Endothelial cell of umbilical vein (primary cell): ENCODE measurements around the gene SIRT3. TPM values are rescaled to one million over a fixed set of nuclear protein-coding genes. Genes with fewer than 3 reads are reported as not detected.
A peak's percentile ranks its signal among the peaks of the same experiment; 100 is the strongest.

Experiments
- BruUV-seq: library from RNA; stranded (reverse); fragments of 400-500 nt; replicated peaks from 2 replicates; lab custom pipeline; 2021; lab: Mats Ljungman, UMichigan
- CTCF ChIA-PET: fragments of 300-600, 350-600 bp; sonication (Branson Sonifier 250); formaldehyde crosslinking; loops from one replicate; lab custom pipeline; 2021; ENCODE audit warnings: antibody characterized with exemption, inconsistent platforms; lab: Charles Lee
- POLR2A ChIA-PET: fragments of 300-600, 350-600 bp; sonication (Branson Sonifier 250); formaldehyde crosslinking; loops from one replicate; lab custom pipeline; 2021; ENCODE audit warnings: antibody characterized with exemption, inconsistent platforms; lab: Charles Lee
- DNase-seq: peaks from one replicate; pipeline ENCODE4 v3.0.0-alpha.2; 2011; ENCODE audit warnings: low read depth, low spot score
- FAIRE-seq: peaks from 2 replicates; lab custom pipeline; 2011; peaks lifted over from hg19 to GRCh38; lab: Jason Lieb, UNC
- H2AFZ ChIP-seq: 2 replicates; pipeline ENCODE4 v1.6.0; 2012; ENCODE audit warnings: low read depth, low read length, control low read depth, inconsistent platforms
- H3K27ac ChIP-seq: 2 replicates; pipeline ENCODE4 v1.5.1; 2011; ENCODE audit warnings: low read depth, mild to moderate bottlenecking, control low read depth, low read length, moderate library complexity; ENCODE audit not compliant: insufficient read depth
- H3K27me3 ChIP-seq, 2 experiments: 2 replicates each; pipeline versions ENCODE4 v1.6.0 to v1.6.1; 2011; ENCODE audit warnings: low read length in 2 of 2, mixed read lengths in 1 of 2; ENCODE audit not compliant: control insufficient read depth in 2 of 2, insufficient read depth in 2 of 2
- H3K36me3 ChIP-seq, 2 experiments: 2 replicates in 1 of 2; 3 replicates in 1 of 2; pipeline ENCODE4 v1.5.1; 2011; ENCODE audit warnings: low read length in 2 of 2, mild to moderate bottlenecking in 1 of 2, moderate library complexity in 1 of 2; ENCODE audit not compliant: control insufficient read depth in 2 of 2, insufficient read depth in 2 of 2; ENCODE audit errors: extremely low read depth in 1 of 2
- H3K4me1 ChIP-seq: 3 replicates; pipeline ENCODE4 v1.5.1; 2011; ENCODE audit warnings: mild to moderate bottlenecking, low read length; ENCODE audit not compliant: control insufficient read depth, insufficient read depth; ENCODE audit errors: extremely low read depth
- H3K4me2 ChIP-seq: 2 replicates; pipeline ENCODE4 v1.6.1; 2011; ENCODE audit warnings: low read length, control low read depth, mixed read lengths; ENCODE audit not compliant: insufficient read depth
- H3K4me3 ChIP-seq, 3 experiments: fragments of 200-600 bp in 1 of 3; sonication (generic), shearing (Covaris generic) in 1 of 3; replicated peaks in 1 of 3; 2 replicates each; pipeline ENCODE4 v1.5.1; 2011 to 2016; ENCODE audit warnings: control low read depth in 3 of 3, low read length in 3 of 3, mild to moderate bottlenecking in 2 of 3, inconsistent platforms in 1 of 3, low read depth in 1 of 3, moderate library complexity in 1 of 3; ENCODE audit not compliant: insufficient read depth in 1 of 3
- H3K79me2 ChIP-seq: 2 replicates; pipeline ENCODE4 v1.6.0; 2012; ENCODE audit warnings: low read length, inconsistent platforms; ENCODE audit not compliant: control insufficient read depth, insufficient read depth
- H3K9ac ChIP-seq: replicated peaks from 2 replicates; pipeline ENCODE3; 2011; ENCODE audit warnings: low read length, control low read depth; ENCODE audit not compliant: insufficient read depth; ENCODE audit errors: extremely low read depth
- H3K9me1 ChIP-seq: replicated peaks from 3 replicates; pipeline ENCODE4 v1.6.0; 2011; ENCODE audit warnings: mild to moderate bottlenecking, low read length; ENCODE audit not compliant: control insufficient read depth, insufficient read depth; ENCODE audit errors: extremely low read depth
- H3K9me3 ChIP-seq: replicated peaks from 2 replicates; pipeline ENCODE4 v1.5.1; 2012; ENCODE audit warnings: low read length, inconsistent platforms; ENCODE audit not compliant: control insufficient read depth, insufficient read depth
- H4K20me1 ChIP-seq: replicated peaks from 2 replicates; pipeline ENCODE3; 2011; ENCODE audit warnings: mild to moderate bottlenecking, low read length; ENCODE audit not compliant: control insufficient read depth, insufficient read depth; ENCODE audit errors: extremely low read depth
- EZH2 ChIP-seq: IDR thresholded peaks from 2 replicates; pipeline ENCODE4 v1.6.1; 2012; ENCODE audit warnings: borderline replicate concordance, low read depth, mild to moderate bottlenecking, moderate library complexity, low read length, inconsistent platforms; ENCODE audit not compliant: severe bottlenecking
- FOS ChIP-seq: IDR thresholded peaks from 2 replicates; pipeline ENCODE4 v1.6.1; 2011; ENCODE audit warnings: mild to moderate bottlenecking, low read length, moderate library complexity, borderline replicate concordance; ENCODE audit not compliant: insufficient read depth
- GATA2 ChIP-seq: IDR thresholded peaks from 2 replicates; pipeline ENCODE4 v1.7.0; 2011; ENCODE audit warnings: low read depth, mild to moderate bottlenecking, moderate library complexity, mixed read lengths, low read length; ENCODE audit not compliant: insufficient read length, insufficient read depth
- JUN ChIP-seq: IDR thresholded peaks from 2 replicates; pipeline ENCODE4 v1.6.1; 2011; ENCODE audit warnings: borderline replicate concordance, low read depth; ENCODE audit not compliant: insufficient read length, insufficient read depth
- MYC ChIP-seq: IDR thresholded peaks from one replicate; pipeline ENCODE4 v1.6.1; 2011; ENCODE audit warnings: mild to moderate bottlenecking, low read depth, low read length
- POLR2A ChIP-seq: IDR thresholded peaks from 2 replicates; pipeline ENCODE4 v1.6.1; 2012; ENCODE audit warnings: low read depth, mild to moderate bottlenecking, control low read depth, low read length
- POLR2AphosphoS5 ChIP-seq: IDR thresholded peaks from 2 replicates; pipeline ENCODE4 v1.6.1; 2012; ENCODE audit warnings: low read depth, mild to moderate bottlenecking, control low read depth, low read length, moderate library complexity; ENCODE audit not compliant: insufficient read depth
- dilution Hi-C: fragments of 300-500 bp; cut with MboI; formaldehyde crosslinking; loops from one replicate; pipeline ENCODE4 v1.15.0; 2019; ENCODE audit warnings: low sequenced_read_pairs; ENCODE audit not compliant: extremely low pct_ligation_motif_present
- intact Hi-C: fragments of 100-400 bp; cut with micrococcal nuclease; formaldehyde crosslinking; loops from one replicate; pipeline ENCODE4 v1.10.0; 2022
- polyA plus RNA-seq, 4 experiments: library from polyadenylated mRNA; depleted of rRNA in 3 of 4; stranded (reverse) in 3 of 4; unstranded in 1 of 4; fragments of >200 nt; gene quantifications; 2 replicates each; pipeline versions ENCODE4 v1.2.1 to v1.2.3, GENCODE V29; 2011 to 2012; ENCODE audit warnings: missing spikeins in 1 of 4
- total RNA-seq: library from RNA; stranded (reverse); gene quantifications from 2 replicates; pipeline ENCODE4 v1.2.3, GENCODE V29; 2021
- TF ChIP-seq, protein P1 (sequence below): IDR thresholded peaks from 2 replicates; pipeline ENCODE4 v1.6.1; 2011; ENCODE audit not compliant: insufficient read depth, insufficient read length
- TF ChIP-seq, protein P2 (sequence below), 2 donors: IDR thresholded peaks; 1 replicate in 1 of 2; 2 replicates in 1 of 2; pipeline ENCODE4 v1.5.1; 2011; ENCODE audit warnings: low read length in 2 of 2, mild to moderate bottlenecking in 2 of 2, moderate library complexity in 2 of 2, control low read depth in 1 of 2, inconsistent platforms in 1 of 2, low read depth in 1 of 2; ENCODE audit not compliant: insufficient read depth in 1 of 2; ENCODE audit errors: extremely low read depth in 1 of 2

Gene SIRT3
- total and polyA plus RNA-seq, 2 donors (not counting 3 experiments of a cell fraction or from before 2014, with no cell fraction given), result 12.0 to 18.3 TPM

DNA sequence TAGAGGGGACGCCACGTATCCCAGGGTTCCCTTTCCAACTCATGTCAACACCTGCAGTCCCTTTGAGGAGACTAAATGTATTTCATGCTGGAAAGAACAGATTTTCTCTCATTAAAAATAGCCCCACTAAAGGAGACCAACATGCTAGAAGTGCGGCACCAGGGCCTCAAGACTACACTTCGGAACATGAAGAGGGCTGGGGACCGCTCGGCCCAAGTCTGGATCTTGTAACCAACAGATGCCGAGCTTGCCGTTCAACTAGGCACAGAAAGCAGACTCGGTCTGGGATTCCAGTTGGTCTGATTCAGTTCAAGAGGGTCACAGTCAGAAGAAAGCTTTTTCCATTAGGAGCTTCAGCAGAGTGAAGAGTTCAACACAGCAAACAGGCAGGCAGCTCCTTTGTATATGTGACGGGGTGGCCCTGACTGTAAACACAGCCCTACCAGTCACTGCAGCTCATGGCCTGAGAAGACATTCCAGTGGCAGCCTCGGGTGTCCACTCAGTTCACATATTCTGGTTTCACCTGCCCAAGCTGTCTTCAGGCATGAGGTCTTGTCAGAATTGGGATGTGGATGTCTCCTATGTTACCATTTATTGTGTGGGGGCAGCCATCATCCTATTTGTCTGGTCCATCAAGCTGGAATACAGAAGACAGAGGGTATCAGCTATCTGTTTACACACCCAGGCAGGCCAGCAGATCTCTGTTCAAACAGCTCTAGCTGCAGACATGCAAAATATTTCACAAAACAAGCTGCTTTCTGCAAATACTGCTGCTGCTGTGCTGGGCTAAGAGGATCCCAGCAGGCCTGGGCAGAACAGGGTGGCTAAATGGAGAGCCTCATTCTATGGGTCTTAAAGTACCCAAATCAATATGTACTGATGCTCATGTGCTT lies 19.8 kb downstream of the SIRT3 start:
- Histone ChIP-seq H3K36me3 (peaks cover 24 to 30% of the 10 kb centered on the region in 2 experiments), H3K79me2 (peaks cover 3% of the 10 kb centered on the region), H3K27me3 (no peaks in the 10 kb centered on the region), H3K9me1 (no peaks in the 10 kb centered on the region), H3K4me2 (no peak overlapping the region), H3K27ac (no peak overlapping the region), H3K4me1 (no peaks in the 10 kb centered on the region), H2AFZ (no peak overlapping the region), H3K9ac (no peak overlapping the region), H4K20me1 (no peaks in the 10 kb centered on the region), H3K9me3 (no peaks in the 10 kb centered on the region), H3K4me3 (no peak overlapping the region)
- intact Hi-C loops, result no loop called here
- dilution Hi-C loops, result no loop called here
- no TSS peak for BruUV-seq
- ChIA-PET CTCF (interaction anchor here (0.7 to 1.9 kb wide), 4 partner anchors 8 to 303 kb away, joined by 3 to 4 read pairs (median 3); no protein-coding TSS in a partner anchor), POLR2A (interaction anchor here (0.8 to 1.1 kb wide), 1 partner anchor 9 kb away, joined by 4 to 6 read pairs; the partner anchor contains the start of genes BET1L and RIC8A)
- DNase-seq, result no peak
- TF ChIP-seq FOS (no peak), GATA2 (no peak), POLR2A (peak; percentile 18), EZH2 (no peak), MYC (no peak), JUN (no peak), POLR2AphosphoS5 (peak; percentile 27)
- TF ChIP-seq, protein P1, sequence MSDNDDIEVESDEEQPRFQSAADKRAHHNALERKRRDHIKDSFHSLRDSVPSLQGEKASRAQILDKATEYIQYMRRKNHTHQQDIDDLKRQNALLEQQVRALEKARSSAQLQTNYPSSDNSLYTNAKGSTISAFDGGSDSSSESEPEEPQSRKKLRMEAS, result no peak
- TF ChIP-seq, protein P2, sequence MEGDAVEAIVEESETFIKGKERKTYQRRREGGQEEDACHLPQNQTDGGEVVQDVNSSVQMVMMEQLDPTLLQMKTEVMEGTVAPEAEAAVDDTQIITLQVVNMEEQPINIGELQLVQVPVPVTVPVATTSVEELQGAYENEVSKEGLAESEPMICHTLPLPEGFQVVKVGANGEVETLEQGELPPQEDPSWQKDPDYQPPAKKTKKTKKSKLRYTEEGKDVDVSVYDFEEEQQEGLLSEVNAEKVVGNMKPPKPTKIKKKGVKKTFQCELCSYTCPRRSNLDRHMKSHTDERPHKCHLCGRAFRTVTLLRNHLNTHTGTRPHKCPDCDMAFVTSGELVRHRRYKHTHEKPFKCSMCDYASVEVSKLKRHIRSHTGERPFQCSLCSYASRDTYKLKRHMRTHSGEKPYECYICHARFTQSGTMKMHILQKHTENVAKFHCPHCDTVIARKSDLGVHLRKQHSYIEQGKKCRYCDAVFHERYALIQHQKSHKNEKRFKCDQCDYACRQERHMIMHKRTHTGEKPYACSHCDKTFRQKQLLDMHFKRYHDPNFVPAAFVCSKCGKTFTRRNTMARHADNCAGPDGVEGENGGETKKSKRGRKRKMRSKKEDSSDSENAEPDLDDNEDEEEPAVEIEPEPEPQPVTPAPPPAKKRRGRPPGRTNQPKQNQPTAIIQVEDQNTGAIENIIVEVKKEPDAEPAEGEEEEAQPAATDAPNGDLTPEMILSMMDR (IDR thresholded peaks at IDR 0.05; ENCODE audit: extremely low read depth in 1 of 2, insufficient read depth in 1 of 2, low read depth in 1 of 2, low read length in 2 of 2), result no peak
- no peak for FAIRE-seq
